NB4 (cell line): ENCODE results near the gene EDA2R.

Experiments
- MAX ChIP-seq: IDR thresholded peaks from 2 replicates; pipeline ENCODE4 v1.6.1; 2011; ENCODE audit warnings: low read depth, low read length
- MYC ChIP-seq: IDR thresholded peaks from 2 replicates; pipeline ENCODE4 v1.6.1; 2011; ENCODE audit warnings: low read depth, low read length
- POLR2A ChIP-seq: IDR thresholded peaks from 2 replicates; pipeline ENCODE4 v1.6.1; 2011; ENCODE audit warnings: mild to moderate bottlenecking; ENCODE audit not compliant: insufficient read length; ENCODE audit errors: extremely low read depth
- TF ChIP-seq, protein P1 (sequence below): IDR thresholded peaks from one replicate; pipeline ENCODE4 v1.5.1; 2012; ENCODE audit warnings: low read depth, low read length

DNA sequence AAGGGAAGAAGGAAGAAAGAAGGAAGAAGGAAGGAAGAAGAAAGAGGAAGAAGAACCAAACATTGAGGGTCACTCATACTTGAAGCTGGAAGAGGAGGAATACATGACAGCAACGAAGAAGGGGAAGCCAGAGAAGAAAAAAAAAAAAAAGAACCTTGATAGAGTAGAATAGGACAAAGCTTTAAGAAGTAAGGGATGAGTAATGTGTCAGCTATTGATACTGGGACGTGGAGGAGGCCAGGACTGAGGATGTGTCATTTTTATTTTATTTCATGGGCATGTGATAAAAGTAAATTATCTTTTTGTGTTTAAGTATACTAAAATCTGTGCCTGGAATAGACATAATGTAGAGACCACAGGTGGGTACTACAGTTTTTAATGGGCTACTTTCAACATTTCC lies 6.4 kb downstream of the EDA2R start:
- TF ChIP-seq, protein P1, sequence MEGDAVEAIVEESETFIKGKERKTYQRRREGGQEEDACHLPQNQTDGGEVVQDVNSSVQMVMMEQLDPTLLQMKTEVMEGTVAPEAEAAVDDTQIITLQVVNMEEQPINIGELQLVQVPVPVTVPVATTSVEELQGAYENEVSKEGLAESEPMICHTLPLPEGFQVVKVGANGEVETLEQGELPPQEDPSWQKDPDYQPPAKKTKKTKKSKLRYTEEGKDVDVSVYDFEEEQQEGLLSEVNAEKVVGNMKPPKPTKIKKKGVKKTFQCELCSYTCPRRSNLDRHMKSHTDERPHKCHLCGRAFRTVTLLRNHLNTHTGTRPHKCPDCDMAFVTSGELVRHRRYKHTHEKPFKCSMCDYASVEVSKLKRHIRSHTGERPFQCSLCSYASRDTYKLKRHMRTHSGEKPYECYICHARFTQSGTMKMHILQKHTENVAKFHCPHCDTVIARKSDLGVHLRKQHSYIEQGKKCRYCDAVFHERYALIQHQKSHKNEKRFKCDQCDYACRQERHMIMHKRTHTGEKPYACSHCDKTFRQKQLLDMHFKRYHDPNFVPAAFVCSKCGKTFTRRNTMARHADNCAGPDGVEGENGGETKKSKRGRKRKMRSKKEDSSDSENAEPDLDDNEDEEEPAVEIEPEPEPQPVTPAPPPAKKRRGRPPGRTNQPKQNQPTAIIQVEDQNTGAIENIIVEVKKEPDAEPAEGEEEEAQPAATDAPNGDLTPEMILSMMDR = no peak
- no peak for TF ChIP-seq POLR2A
- TF ChIP-seq MAX = no peak
- no peak for TF ChIP-seq MYC
